GM19238 (cell line): ENCODE data around the gene CNTN5.
"Not testable (repeated sequence)": the region's sequence is repeated elsewhere in the genome, so short reads cannot be mapped to it uniquely, and the experiment has no call there.

Source experiments
- DNase-seq: peaks from one replicate; pipeline ENCODE4 v3.0.0; 2011; ENCODE audit warnings: low spot score; ENCODE audit not compliant: insufficient read length

Gene CNTN5

DNA sequence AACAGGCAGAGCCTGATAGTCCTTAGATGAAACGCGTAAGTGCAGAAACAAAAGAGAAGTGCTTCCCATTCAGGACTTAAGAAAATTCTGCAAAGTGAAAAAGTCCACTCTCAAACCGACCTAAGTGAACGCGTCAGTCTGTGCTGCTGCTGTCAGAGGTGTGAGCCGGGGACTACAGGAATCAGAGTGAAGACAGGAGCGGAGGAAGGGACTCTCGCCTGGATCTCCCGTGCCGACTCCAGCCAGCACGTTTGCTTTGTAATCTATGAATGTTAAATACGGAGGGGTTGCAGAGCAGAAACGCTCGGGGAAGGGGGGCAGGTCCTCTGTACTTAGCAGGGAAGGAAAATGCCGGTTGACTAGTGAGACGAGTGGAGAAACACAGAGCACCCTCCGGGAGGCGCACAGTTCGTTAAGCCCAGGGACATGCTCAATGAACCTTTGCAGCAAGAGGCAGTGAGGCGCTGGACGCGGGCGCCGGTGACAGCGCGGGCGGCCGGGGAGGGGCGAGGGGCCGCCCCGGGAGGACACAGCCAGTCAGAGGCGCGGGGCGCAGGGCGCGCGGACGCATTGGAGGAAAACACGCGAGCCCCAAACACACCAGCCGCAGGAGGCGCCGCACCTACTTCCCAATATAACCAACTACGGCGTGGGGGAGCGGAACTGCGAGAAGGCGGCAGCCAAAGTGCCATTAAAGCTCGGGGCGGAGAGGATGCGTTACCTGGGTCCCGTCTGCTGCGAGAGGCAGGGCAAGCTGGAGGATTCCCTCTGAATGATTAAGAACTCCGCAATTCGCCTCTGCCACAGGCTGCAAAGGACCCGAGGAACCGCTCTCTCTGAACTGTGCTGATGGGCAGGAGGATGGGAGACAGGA, at the start of gene CNTN5:
CNTN5 (plus strand) TSS at position 598 of the 874 bp plus-strand sequence.
- DNase-seq, result no peak

DNA sequence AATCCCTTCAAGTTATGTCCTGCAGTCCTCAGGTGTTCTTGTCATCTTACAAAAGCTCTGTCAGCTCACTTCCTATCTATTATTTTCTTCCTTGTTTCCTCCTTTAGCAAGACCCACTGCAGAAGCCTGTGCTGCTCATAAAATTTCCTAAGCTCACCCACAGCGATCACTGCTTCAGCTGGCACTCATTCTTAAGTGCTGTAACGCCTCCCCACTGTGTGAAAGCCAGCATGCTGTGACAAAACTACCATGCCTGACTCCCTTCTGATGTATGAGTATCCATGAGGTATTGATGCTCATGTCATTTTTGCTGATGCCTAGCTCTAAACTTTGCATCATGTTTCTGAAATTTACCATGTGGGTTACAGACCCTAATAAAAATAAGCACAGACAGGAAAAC, 41.5 kb upstream of the CNTN5 start:
- DNase-seq, result no peak

DNA sequence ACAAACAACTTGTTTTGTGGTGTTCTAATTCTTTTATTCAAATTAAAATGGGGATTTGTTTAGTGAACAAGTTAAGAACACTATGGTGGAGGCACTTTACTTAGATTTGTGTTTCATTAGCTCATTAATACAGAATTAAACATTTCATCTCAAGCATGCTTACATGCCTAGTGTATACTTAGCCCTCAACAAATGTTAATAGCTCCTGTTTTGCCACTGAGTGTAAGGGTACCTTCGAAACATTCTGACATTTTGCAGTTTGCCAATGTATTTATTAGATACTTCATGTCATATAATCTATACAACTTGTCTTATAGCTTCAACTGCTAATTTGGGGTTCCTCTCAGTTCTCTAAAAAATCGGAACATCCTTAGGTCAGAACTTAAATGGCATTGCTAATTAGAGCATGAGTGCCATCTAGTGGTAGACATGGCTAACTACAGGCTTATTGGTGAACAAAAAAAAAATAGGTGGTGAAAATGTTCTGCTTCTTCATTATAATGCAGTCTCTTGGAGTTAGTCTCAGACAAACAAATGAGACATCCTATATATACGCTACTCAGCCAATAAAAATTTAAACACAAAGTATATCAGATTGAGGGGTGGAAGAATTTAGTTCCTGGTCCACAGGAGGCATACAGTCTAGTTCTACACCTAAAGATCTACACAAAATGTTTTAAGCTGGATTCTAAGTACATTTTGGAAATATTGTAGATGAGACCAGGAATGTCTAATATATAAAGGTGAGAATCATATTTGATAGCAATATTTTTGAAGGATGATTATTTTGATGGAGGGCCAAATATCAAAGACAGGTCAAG, 4.9 kb upstream of the CNTN5 start:
- DNase-seq, result no peak

DNA sequence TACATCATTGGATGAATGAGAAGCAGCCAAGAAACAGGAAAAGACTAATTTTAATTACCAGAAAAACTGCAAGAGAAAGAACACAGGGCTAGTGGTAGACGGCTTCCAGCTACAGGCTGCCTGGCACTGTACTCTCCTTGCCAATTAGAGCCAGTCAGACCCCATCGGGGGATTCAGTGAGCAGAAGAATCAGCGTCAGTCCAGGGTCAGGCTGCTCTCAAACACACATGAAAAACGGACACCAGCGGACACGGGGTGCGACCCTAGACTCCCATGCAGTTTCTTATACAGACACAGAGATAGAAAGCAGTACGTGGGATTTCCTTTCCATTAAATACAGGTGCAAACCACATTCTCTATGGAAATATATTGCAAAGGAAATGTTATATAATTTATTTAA, 1.1 kb upstream of the CNTN5 start:
- no peak for DNase-seq

DNA sequence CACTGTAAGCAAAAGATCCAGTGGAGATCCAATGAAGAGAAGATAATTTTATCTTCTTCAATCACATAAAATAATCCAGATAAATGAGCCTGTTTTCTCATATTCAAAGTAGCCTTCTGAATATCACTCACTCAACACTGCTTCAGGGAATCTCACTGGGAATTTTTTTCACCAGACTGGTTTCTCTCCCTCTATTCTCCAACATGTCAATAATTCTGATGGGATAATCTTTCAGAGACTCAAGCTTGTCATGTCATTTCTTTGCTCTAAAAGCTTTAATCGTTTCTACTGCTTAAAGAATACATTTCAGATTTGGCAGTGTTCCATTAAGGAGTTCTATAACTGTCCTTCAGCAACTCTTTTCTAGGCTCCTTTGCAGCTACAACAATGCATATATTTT, 16.3 kb downstream of the CNTN5 start:
- DNase-seq, result no peak

DNA sequence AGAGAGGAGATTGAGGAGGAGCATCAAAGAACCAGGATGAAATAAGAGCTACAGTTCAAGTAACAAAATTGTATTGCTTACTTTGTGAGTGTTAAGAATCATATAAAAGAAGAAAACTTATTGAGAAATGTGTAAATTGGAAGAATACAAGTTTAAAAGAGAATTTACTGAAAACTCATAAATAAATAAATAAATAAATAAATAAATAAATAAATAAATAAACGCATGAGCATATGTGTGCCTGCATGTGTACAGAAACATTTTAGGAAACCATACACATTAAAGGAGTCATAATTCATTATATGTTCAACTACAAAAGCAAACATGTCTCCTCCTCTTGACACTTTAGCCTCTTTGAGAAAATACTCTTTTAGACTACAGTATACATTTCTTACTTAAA, 42.6 kb downstream of the CNTN5 start:
- no peak for DNase-seq

DNA sequence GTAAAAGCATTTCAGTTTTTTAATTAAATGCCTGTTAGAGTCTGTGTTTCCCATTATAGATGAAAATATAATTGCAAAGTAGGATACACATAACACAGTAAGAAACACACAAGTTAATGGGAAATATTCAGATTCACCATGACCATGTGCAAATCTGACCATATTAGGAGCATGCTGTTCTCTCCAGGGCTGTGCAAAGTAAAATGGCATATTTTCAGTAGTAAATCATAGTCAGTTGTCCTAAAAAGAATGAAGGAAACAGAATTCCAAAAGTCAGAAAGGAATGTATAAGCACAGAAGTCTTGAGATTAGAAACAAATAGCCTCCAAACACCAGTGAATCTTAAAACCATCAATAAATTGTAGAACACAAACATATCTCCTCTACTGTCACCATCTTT, 44.4 kb downstream of the CNTN5 start:
- no peak for DNase-seq

DNA sequence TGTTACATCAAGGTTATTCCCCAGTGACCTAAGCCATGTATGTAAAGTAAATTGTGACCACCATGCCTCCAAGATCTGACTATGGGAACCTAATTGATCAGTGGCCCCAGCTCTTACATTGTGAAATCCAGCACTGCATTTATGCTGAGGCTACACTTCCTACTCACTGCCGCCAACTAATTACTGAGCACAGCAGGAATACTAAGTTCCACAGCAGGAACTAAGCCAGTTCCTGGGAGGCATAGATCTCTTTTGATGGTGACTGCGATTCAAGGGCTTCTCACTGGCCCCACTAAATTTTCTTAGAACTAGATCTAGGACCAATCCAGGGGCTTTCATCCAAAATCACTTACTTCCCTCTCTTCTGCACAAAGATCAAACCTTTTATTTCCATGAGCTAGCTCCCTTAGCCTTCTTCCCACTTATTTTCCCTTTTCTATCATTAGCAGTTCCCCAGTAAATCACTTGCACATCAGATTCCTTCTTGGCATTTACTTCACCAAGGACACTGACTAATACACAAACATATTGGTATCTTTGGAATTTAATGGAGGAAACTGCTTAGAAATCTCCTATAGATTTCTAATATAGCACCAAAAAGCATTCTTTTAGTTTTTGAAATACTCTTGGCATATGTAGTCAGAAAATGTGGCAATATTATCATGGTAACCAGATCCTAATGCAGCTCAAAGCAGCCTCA, 46.0 kb downstream of the CNTN5 start:
- no peak for DNase-seq

DNA sequence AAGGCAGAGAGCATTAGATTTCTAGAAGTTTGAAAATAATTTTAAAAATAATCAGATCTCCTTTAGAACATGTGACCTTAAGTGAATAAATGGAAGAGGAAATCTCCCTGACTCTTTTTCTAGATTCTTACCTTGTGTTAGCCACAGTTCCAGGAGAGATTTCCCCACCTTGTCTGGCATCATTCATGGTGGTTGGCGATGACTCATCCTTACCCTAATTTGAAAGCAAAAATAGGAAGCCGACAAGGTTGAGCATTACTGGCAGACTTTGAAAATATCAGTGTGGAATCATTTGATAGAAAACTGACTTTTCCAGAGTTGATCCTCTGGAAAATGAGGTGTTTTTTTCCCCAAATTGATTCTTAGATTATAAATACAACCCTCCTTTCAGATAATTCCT, 48.1 kb downstream of the CNTN5 start:
- no peak for DNase-seq

DNA sequence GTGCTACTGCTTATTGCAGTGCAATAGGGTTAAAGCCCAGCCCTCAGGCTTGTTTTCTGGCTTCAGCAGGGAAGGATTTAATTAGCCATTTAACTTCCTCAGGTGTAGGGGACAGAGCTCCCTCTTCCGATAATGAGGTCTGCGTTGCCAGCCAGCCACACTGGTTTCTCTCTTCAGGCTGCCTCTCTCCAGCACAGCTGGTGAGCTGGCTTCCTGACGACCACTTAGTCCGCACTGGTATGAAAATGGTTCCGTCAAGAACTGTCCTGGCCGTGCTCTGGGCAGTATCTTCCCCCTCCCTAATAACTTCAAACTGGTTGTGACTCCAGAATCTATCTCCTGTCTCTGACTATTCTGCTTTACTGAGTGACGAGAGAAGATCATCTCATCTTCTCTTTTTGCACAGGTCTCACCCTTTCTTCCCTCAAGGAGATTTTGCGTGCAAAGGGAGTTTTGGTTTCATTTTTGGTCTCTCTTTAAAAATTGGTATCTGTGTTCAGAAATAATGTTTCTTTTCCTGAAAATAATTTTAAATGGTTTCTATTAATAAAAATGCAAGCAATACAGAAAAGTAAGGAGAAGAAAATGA, 49.2 kb downstream of the CNTN5 start:
- no peak for DNase-seq

DNA sequence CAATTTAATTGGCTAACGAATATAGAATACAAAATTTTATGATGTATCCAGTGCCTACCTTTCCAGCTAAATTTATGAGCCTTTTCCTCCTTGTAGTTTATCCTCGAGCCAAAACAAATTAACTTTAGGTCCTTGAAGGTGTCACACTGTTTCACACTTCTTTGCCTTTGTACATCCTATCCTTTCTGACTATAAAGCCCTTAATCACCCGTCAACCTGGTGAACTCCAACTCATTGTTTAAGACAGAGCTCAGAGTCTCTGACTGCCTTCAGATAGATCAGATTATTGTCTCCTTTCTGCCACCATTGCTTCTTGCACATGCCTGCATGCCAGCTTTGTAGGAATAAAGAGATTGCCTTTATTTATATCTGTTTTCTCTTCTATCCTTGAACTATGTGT, 58.8 kb downstream of the CNTN5 start:
- DNase-seq, result no peak

DNA sequence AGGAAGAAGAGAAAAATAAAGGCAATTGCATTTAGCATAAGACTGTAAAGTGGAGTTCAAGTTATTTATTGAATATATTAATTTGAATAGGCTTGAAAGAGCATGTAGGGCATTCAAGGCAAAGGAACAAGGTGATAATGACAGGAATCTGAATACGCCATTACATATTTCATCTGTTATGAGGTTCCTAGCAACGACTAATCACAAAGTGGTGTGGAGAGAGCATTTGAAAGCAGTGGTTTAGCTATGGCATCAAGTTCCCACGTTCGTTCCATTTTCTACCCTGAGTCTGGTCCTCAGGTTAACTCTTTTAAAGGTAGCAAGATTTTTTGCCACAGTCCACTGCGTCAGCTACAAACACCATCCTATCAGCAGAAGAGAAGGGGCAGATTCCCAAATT, 59.4 kb downstream of the CNTN5 start:
- DNase-seq, result no peak

DNA sequence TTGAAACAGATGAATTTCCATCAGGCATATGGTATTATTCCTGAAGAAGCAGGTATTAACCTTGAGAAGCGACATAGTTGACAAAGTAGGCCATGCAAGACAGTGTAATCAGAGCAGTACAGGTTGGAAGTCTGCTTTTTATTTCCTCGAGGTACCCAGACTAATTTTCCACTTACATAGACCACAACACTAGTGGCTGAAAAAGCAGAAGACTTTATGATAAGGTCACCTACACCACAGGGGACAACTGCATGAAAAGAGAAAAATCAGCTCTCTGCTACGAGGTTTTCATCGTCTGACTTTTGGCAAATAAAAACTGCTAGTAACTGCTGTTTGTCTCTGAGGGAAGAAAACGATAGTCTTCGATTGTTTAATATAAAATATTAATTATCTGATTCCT, 77.5 kb downstream of the CNTN5 start:
- DNase-seq, result no peak

DNA sequence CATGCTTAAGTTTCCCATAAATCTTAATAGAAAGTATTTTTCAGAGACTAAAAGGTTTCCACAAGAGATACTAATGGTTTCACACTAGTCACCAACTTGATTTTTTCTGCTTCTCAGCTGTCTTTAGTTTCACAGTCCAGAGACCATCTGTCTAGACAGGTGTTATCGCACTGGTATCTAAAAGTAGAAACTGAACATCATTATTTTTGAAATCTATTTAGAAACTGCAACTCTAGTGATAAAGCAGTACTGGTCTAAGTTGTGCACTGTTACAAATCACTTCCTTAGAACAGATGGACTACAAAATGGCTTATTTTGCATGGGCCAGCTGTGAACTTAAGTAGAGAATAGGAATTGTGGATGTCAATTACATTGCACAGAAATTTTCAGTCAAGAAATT, 78.0 kb downstream of the CNTN5 start:
- no peak for DNase-seq

DNA sequence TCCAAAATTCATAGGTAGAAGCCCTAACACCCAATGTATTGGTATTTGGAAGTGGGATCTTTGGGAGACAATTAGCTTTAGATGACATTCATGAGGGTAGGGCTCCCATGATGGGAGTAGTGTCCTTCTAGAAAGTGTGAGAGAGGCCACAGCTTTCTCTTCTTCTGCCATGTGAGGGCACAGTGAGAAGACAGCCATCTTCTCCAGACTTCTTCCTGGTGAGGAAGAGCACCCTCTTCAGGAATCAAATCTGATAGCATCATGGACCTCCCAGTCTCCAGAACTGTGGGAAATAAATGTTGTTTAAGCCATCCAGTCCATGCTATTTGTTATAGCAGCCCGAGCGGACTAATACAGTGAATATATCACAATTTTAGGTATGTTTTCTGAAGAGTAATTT, 96.9 kb downstream of the CNTN5 start:
- no peak for DNase-seq

DNA sequence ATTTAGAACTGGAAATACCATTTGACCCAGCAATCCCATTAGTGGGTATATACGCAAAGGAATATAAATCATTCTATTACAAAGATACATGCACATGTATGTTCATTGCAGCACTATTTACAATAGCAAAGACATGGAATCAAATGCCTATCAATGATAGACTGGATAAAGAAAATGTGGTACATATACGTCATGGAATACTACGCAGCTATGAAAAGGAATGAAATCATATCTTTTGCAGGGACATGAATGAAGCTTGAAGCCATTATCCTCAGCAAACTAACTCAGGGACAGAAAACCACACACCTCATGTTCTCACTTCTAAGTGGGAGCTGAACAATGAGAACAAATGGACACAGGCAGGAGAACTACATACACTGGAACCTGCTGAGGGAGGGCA, 113.1 kb downstream of the CNTN5 start:
- DNase-seq, result not testable (repeated sequence)

DNA sequence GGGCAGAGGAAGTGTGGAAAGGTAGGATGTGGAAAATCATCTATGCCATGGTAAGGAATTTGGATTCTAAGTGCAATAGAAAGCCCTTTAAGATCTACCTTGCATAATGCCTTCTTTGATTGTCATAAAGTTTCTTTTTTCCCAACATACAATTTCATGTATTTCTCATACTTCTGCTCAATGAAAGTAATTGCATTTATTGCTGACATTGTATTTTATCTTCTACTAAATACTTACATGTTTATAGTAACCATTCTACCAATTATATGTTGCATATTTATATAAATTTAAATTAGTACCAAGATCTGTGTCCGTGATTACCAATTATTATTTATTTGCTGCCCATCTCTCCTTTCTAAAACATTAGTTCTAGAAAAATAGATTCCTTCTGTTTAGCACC, 114.8 kb downstream of the CNTN5 start:
- DNase-seq, result no peak

DNA sequence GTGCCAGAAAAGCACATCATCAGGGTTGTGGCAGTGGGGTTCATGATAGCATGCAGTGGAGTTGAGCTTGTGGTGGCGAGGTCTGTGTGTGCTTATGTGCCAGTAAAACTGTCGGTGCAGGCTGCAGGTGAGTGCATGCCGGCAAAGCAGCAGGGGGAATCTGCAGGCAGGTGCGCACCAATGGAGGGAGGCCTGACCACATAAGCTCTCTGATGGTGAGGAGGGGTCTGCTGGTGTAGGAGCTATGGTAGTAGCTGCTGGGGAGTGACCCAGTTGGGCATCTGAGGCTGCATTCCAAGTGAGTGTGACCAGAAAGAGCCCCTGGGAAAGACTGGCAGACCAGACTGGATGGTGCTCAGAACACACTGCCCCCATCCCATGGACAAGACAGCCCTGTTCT, 121.5 kb downstream of the CNTN5 start:
- DNase-seq, result no peak

DNA sequence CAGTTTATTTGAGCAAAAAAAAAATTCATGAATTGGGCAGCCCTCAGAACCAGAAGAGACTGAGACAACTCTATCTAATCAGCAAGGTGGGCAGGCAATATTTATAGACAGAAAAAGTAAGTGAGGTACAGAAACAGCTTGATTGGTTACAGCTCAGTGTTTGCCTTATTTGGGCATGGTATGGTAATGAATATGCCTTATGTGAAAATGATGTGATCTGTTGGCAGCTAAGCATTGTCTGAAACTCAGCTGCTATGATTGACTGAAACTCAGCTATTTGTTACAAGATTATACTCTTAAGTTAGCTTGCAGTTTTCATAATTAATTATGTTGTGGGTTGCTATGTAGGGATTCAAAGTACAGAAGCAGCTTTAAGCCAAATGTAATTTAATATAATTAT, 127.6 kb downstream of the CNTN5 start:
- DNase-seq, result no peak

DNA sequence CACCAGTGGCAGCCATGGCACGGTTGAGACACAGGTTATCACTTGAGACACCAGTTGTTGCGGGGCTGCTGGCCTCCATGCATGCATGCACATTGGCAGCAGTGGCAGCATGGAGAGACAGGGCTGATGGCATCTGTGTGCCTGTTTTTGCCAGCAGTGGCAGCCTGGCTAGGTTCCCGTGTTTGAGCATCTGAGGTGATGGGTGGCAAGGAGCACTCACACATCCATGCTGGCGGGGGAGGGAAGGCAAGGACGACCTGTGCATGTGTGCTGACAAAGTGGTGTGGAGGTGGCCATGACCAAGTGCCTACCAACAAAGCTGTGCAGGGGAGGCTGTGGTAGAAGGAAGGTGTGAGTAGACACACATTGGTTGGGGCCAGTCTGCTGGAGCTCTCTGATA, 133.5 kb downstream of the CNTN5 start:
- DNase-seq, result no peak

DNA sequence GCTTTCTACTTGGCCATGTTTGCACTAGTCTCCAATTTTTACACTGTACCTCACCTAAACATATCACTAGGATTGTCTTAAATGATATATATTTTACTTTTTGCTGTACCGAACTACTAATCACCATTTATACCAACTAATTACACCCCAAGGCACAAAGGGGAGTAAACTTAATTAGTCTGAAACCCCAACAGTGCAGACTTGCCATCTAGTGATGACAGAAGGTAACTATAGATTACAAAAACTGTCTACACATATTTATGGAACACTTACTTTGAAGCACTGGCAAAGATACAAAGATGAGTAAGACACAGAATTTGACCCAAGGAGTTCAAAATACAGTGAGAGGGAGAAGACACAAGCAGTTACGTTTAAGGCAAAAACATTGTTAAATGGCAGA, 139.7 kb downstream of the CNTN5 start:
- no peak for DNase-seq

DNA sequence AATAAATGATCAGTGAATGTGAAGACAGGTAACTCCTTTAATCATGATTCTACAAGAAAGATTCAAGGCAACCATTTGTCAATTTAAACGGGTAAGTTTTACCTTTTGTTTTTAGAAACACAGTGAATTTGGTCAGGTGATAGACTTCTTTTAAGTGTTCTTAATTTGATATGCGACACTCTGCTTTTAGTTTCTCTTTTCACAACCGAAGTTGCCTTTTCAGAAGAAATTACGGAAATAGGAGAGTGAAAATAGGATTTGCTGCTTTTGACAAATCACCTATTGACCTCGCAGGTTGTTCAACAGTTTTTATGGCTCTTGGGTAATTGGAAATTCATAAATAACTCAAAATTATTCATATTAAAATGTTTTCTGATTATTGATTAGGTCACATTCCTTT, 142.1 kb downstream of the CNTN5 start:
- no peak for DNase-seq
